ENCODE measurements around the gene RABGAP1L.

GRCh38 chr1:174407665-174408064, 248.3 kb downstream of the RABGAP1L start:
- TF ChIP-seq CTCF (IDR thresholded peaks at IDR 0.05), result no peak
- no peak for TF ChIP-seq POLR2A (IDR thresholded peaks at IDR 0.05)

All from right lobe of liver (tissue), 4 donors.